Fibroblast of mammary gland (primary cell): ENCODE measurements around the gene IDH3G.

Source experiments
- DNase-seq: peaks from one replicate; pipeline ENCODE4 v3.0.0-alpha.2; 2010; ENCODE audit warnings: low read depth
- H3K4me3 ChIP-seq: 2 replicates; pipeline ENCODE4 v1.5.1; 2011; ENCODE audit warnings: low read depth, mild to moderate bottlenecking, low read length, moderate library complexity; ENCODE audit not compliant: control insufficient read depth
- TF ChIP-seq, protein P1 (sequence below): conservative IDR thresholded peaks from 2 replicates; pipeline ENCODE4 v1.5.1; 2011; ENCODE audit warnings: low read depth, low read length, inconsistent platforms; ENCODE audit not compliant: control insufficient read depth, insufficient read depth

IDH3G gene

DNA sequence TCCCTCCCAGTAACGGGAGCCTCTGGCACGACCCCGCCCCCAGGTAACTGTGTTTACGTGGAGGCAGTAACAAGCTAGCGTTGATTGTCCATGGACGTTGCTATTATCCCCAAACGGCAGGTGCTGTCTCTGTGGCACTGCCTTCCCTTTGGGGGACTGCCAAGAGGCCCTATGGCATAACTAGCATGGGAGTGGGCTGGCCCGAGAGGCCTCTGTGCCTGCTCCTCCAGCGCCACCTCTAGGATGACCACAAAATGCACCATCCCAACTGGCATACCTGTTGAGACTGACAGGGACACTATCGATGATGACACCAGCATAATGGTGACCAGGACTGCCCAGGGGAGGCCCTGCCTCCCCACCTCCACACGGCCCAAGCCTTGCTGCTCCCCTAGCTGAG is 11.9 kb downstream of the IDH3G start:
- TF ChIP-seq, protein P1, sequence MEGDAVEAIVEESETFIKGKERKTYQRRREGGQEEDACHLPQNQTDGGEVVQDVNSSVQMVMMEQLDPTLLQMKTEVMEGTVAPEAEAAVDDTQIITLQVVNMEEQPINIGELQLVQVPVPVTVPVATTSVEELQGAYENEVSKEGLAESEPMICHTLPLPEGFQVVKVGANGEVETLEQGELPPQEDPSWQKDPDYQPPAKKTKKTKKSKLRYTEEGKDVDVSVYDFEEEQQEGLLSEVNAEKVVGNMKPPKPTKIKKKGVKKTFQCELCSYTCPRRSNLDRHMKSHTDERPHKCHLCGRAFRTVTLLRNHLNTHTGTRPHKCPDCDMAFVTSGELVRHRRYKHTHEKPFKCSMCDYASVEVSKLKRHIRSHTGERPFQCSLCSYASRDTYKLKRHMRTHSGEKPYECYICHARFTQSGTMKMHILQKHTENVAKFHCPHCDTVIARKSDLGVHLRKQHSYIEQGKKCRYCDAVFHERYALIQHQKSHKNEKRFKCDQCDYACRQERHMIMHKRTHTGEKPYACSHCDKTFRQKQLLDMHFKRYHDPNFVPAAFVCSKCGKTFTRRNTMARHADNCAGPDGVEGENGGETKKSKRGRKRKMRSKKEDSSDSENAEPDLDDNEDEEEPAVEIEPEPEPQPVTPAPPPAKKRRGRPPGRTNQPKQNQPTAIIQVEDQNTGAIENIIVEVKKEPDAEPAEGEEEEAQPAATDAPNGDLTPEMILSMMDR = no peak

DNA sequence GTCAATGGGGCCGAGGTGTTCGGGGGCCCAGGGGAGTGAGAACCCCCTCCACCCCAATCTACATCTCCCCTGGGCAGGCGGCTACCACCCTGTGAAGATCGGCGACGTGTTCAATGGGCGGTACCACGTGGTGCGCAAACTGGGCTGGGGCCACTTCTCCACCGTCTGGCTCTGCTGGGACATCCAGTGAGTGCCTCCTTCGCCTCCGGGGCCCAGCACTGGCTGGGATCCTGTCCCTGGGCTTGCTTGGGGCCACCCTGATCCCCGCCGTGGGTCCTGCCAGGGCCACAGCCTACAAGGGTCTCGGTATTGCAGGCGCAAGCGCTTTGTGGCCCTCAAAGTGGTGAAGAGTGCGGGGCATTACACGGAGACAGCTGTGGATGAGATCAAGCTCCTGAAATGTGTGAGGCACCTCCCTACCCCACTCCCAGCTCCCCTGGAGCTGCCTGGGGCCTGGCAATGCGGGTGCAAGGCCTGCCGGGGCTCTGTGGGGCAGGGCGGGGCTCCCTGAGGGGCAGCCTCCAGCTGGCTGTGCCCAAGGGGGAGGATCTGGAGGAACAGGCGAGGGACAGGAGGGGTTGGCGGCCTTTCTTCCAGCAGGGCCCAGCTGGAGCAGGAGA is 12.6 kb downstream of the IDH3G start:
- TF ChIP-seq, protein P1 = no peak
- H3K4me3 ChIP-seq = no peak overlapping the region
- no peak for DNase-seq

More for the DNA sequence above, 11.9 kb downstream of the IDH3G start:
- DNase-seq = no peak
- H3K4me3 ChIP-seq = no peak overlapping the region

DNA sequence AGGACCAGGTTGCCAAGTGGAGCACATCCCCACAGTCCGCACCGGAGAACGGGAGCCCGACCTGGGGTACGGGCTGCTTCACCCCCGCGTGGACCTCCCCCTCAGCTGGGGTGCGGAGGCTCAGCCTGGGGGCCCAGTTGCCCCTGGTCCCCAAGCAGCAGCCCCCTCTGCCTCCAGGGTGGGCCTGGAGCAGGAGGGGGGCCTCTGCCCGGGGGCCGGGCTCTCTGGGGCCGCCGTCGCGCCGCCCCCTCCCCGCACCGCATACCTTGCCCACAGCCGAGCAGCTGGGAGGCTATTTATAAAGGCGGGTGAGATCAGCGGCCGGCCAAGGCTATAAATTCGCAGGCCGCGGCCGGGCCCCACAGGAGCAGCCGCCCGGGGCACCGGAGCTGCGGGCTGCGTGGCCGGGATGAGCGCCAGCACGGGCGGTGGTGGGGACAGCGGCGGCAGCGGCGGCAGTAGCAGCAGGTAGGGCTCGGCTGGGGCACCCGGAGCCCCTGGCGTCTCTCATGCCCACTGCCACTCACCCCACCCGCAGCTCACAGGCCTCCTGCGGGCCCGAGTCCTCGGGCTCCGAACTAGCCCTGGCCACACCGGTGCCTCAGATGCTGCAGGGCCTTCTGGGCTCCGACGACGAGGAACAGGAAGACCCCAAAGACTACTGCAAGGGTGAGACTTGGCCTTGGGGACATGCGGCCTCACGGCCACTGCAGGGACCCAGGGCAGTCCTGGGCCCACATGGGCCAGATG is 13.3 kb downstream of the IDH3G start, which contains the start of gene SRPK3:
SRPK3 (plus strand) TSS at position 364 of the 750 bp plus-strand sequence; CDS start at position 410, 46 bp downstream.
- H3K4me3 ChIP-seq = no peak within 1 kb of the TSS
- no peak for DNase-seq
- TF ChIP-seq, protein P1 = no peak

DNA sequence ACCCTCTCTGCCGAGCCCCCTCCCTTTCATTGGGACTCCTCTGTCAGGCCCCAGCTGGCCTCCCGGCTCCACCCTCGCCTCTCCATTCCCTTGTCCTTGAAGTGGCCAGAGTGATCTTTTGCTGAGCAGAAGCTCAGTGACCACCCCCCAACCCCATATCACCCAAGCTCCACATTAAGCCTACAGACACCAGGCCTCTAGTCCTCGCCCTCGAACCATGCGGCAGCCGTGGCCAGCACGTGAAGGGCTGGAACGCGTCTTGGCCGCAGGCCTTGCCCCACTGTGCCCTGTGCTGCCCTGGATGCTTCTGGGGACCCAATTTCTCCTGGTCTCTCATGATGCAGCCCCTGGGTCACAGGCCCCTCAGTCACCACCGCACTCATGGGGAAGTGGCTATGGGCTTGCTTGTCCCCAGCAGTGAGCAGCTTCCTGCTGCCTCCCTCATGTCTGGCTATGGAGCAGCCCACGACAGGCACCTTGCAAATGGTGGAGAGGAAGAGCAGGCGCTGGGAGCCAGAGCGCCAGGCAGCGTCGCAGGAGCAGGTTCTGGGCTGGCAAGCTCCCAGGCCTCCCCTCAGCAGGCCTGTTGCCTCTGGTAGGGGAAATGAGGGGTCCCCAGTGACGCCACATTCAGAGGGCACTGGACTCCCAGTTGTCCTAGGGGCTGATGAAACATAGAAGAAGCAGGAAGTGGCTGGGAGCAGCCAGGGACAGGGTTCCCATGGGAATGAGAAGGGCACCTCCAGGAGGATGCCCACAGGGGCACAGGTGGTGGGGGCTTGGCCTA is 14.1 kb downstream of the IDH3G start:
- no peak overlapping the region for H3K4me3 ChIP-seq
- TF ChIP-seq, protein P1 = no peak
- DNase-seq = no peak

DNA sequence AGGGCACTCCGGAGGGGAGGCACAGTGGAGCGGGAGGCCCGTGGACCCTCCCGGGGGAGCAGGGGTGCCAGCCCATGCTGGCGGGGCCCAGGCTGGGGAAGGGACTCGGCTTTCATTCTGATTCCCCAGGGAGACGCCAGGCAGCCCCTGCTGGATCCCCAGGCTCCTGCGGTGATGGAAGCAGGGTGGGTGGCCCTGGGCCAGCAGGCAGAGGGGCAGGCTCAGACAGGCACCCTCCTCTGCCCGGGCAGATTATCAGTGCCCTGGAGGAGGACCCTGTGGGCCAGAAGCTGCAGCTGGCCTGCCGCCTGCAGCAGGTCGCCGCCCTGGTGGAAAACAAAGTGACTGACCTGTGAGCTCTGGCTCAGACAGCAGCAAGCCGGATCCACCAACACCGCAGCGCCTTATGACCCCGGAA is 15.5 kb downstream of the IDH3G start:
- TF ChIP-seq, protein P1 = no peak
- no peak overlapping the region for H3K4me3 ChIP-seq
- DNase-seq = no peak

DNA sequence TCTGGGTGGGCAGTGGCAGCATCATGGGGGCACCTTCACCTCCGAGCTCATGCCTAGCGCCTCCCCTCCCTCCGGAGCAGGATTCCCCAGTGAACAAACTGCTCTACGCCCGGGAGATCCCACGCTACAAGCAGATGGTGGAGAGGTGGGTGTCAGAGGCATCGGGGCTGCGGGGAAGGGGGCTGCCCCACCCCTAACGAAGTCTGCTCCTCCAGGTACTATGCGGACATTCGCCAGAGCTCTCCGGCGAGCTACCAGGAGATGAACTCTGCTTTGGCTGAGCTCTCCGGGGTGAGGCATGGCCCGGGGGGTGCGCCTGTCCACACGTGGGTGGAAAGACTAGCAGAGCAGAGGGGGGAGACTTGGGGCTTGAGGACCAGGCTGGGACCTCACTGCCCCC is 16.0 kb downstream of the IDH3G start:
- no peak overlapping the region for H3K4me3 ChIP-seq
- TF ChIP-seq, protein P1 = no peak
- no peak for DNase-seq
